K562 (cell line): Measurements from ENCODE around the gene NFIB. TPM values are rescaled to one million over a fixed set of nuclear protein-coding genes. Genes with fewer than 3 reads are reported as not detected.

Experiments used
- AFF1 ChIP-seq, 2 experiments: fragments of 450-650 bp; IDR thresholded peaks; 2 replicates each; pipeline ENCODE4 v1.6.1; 2018; ENCODE audit warnings: mild to moderate bottlenecking in 2 of 2, low read depth in 1 of 2; ENCODE audit not compliant: partially characterized antibody in 2 of 2
- CBX2 ChIP-seq: fragments of 200-600 bp; sonication (generic); IDR thresholded peaks from one replicate; pipeline ENCODE4 v1.6.1; 2012; ENCODE audit warnings: mild to moderate bottlenecking, low read length, inconsistent platforms; ENCODE audit not compliant: insufficient read depth, poor library complexity, severe bottlenecking
- GABPB1 ChIP-seq: sonication (generic); formaldehyde crosslinking; IDR thresholded peaks from 2 replicates; pipeline ENCODE4 v1.8.0; 2022; ENCODE audit warnings: mild to moderate bottlenecking, missing genetic modification reagents
- JUNB ChIP-seq: fragments of 450-650 bp; formaldehyde crosslinking; conservative IDR thresholded peaks from 2 replicates; pipeline ENCODE4 v1.4.0; 2020; ENCODE audit warnings: mild to moderate bottlenecking
- KDM2B ChIP-seq: fragments of 250-450 bp; sonication (Bioruptor Pico); IDR thresholded peaks from 2 replicates; pipeline ENCODE4 v1.8.0; 2021; ENCODE audit warnings: mild to moderate bottlenecking, moderate library complexity
- MYC ChIP-seq, 2 experiments: fragments of 250-450 bp in 1 of 2; sonication (Bioruptor Pico) in 1 of 2; IDR thresholded peaks; 2 replicates each; pipeline versions ENCODE4 v1.5.1 to v1.6.1; 2012 to 2021; ENCODE audit warnings: low read depth in 2 of 2, borderline replicate concordance in 1 of 2, improper control_type of control experiment in 1 of 2, low read length in 1 of 2, mild to moderate bottlenecking in 1 of 2, moderate library complexity in 1 of 2
- NR4A1 ChIP-seq, 2 experiments: fragments of 250-450 bp in 1 of 2; fragments of 450-650 bp in 1 of 2; sonication (Bioruptor Pico) in 1 of 2; IDR thresholded peaks; 2 replicates each; pipeline versions ENCODE4 v1.4.0 to v1.6.1; 2016 to 2020; ENCODE audit warnings: mild to moderate bottlenecking in 2 of 2, missing compliant biosample characterization in 1 of 2, missing genetic modification characterization in 1 of 2, moderate library complexity in 1 of 2
- TBP ChIP-seq: optimal IDR thresholded peaks from 2 replicates; pipeline ENCODE3; 2011; ENCODE audit warnings: low read depth, low read length, improper control_type of control experiment
- ZNF263 ChIP-seq: sonication (generic); formaldehyde crosslinking; IDR thresholded peaks from 2 replicates; pipeline ENCODE4 v1.8.0; 2022; ENCODE audit warnings: mild to moderate bottlenecking, missing genetic modification reagents, borderline replicate concordance
- ZNF316 ChIP-seq: fragments of 450-650 bp; IDR thresholded peaks from 2 replicates; pipeline ENCODE4 v1.6.1; 2016
- ZNF407 ChIP-seq: fragments of 450-650 bp; IDR thresholded peaks from 2 replicates; pipeline ENCODE4 v1.6.1; 2016; ENCODE audit warnings: low read depth
- polyA plus RNA-seq, 8 experiments: library from polyadenylated mRNA; depleted of rRNA in 4 of 8; stranded (reverse) in 5 of 8; unstranded in 3 of 8; fragments of >200 nt; fragmentation: Nextera tagmentation in 2 of 8; fragmentation: Illumina TruSeq in 1 of 8; extraction: Ambion mirVana in 2 of 8; extraction: Trizol in 1 of 8; gene quantifications; 2 replicates each; pipeline versions ENCODE4 v1.2.1 to v1.2.3, GENCODE V29; 2011 to 2014; ENCODE audit warnings: inconsistent platforms in 1 of 8, missing spikeins in 1 of 8
- total RNA-seq, 7 experiments: library from RNA; depleted of rRNA in 6 of 7; stranded (reverse); fragments of >200 nt in 6 of 7; fragmentation: Illumina TruSeq in 2 of 7; extraction: Trizol in 2 of 7; gene quantifications; 2 replicates each; pipeline versions ENCODE4 v1.2.1 to v1.2.3, GENCODE V29; 2011 to 2021; ENCODE audit warnings: low replicate concordance in 1 of 7

The NFIB gene
- total and polyA plus RNA-seq, 9 of the 15 experiments (the other 6 are each of a cell fraction or from before 2014, with no cell fraction given) = 1.2 to 3.3 (median 1.9) TPM

GRCh38 chr9:14147738-14148137 is 166.2 kb downstream of the NFIB start (continued):
- TF ChIP-seq MYC (IDR thresholded peaks at IDR 0.05; ENCODE audit: low read depth, low read length) (no peak), MYC (CRISPR knock-in tag; IDR thresholded peaks at IDR 0.05; ENCODE audit: borderline replicate concordance, low read depth) (no peak), JUNB (CRISPR knock-in tag) (no peak), TBP (no peak), ZNF407 (no peak), CBX2 (no peak), NR4A1 (CRISPR knock-in tag; IDR thresholded peaks at IDR 0.05) (no peak), NR4A1 (tag; IDR thresholded peaks at IDR 0.05) (no peak), ZNF316 (no peak), KDM2B (CRISPR knock-in tag) (no peak), AFF1 (IDR thresholded peaks at IDR 0.05; ENCODE audit: low read depth in 1 of 2, partially characterized antibody in 2 of 2) (no peak), ZNF263 (CRISPR knock-in tag) (no peak), GABPB1 (CRISPR knock-in tag) (no peak)
